ENCODE measurements around the gene GRIN2D. TPM values are rescaled to one million over a fixed set of nuclear protein-coding genes. Genes with fewer than 3 reads are reported as not detected.

Gene GRIN2D
- polyA plus RNA-seq, 1 of the 3 experiments (the other 2 are of a cell fraction), result 0.92 TPM

GRCh38 chr19:48386981-48387380 lies 6.5 kb upstream of the GRIN2D start (continued):
- TF ChIP-seq REST (IDR thresholded peaks at IDR 0.05; ENCODE audit: low read depth, low read length), result no peak
- no peak for TF ChIP-seq SMC3 (IDR thresholded peaks at IDR 0.05; ENCODE audit: low read depth, low read length)
- no peak for TF ChIP-seq IRF3 (IDR thresholded peaks at IDR 0.05; ENCODE audit: low read depth, low read length)

- peaks cover 19% of the 10 kb centered on the region for H3F3A ChIP-seq (replicated peaks; ENCODE audit: insufficient read depth)
- ChIA-PET CTCF (interaction anchor here (0.6 to 2.7 kb wide), 34 partner anchors 9 to 220 kb away, joined by 3 to 41 read pairs (median 5); partner anchors contain the start of genes GRWD1, SYNGR4 and TMEM143), POLR2A (interaction anchor here (0.5 to 2.0 kb wide), 3 partner anchors 18 to 874 kb away, joined by 3 to 11 read pairs (median 4); partner anchors contain the start of genes SYNGR4 and TMEM143)
- peak overlapping the region; percentile 70 to 100 for H3K4me3 ChIP-seq (ENCODE audit: low read depth in 2 of 2, low read length in 1 of 2)
- DNase-seq, result peak; percentile 84
- peaks cover 54% of the 10 kb centered on the region for H3K79me2 ChIP-seq (ENCODE audit: insufficient read depth)
- no peaks in the 10 kb centered on the region for H3K9me2 ChIP-seq
- no peaks in the 10 kb centered on the region for H3K27me3 ChIP-seq (ENCODE audit: insufficient read depth)
- H3K9ac ChIP-seq, result peak overlapping the region; percentile 100
- H3K4me1 ChIP-seq (ENCODE audit: control insufficient read depth in 1 of 2, insufficient read depth in 2 of 2, low read depth in 1 of 2, low read length in 1 of 2), result peaks cover 0 to 24% of the 10 kb centered on the region in 2 experiments; a peak in 2 of 4 replicates
- no peaks in the 10 kb centered on the region for H3K9me3 ChIP-seq
- no peaks in the 10 kb centered on the region for H4K20me1 ChIP-seq (ENCODE audit: insufficient read depth)
- H3K36me3 ChIP-seq (replicated peaks in 1 of 2; ENCODE audit: control insufficient read depth in 1 of 2, insufficient read depth in 2 of 2, low read length in 1 of 2), result peaks cover 16 to 36% of the 10 kb centered on the region in 2 experiments
- WGBS (ENCODE audit: low lambda C conversion rate), result 3% methylated on average over 6 of the region's 24 CpGs
- H3K4me2 ChIP-seq, result peak overlapping the region; percentile 98
- H2AFZ ChIP-seq (ENCODE audit: low read depth), result peak overlapping the region; percentile 88; the same call in 1 of the 2 replicates
- TF ChIP-seq PBX3 (IDR thresholded peaks at IDR 0.05) (0 out of 2 replicates have a peak, but pooled peaks have one; percentile 1), CTCF (IDR thresholded peaks at IDR 0.05) (peak; percentile 52), YY1 (IDR thresholded peaks at IDR 0.05; ENCODE audit: low read depth) (no peak; the same call in 1 of the 2 replicates), GABPA (IDR thresholded peaks at IDR 0.05; ENCODE audit: low read depth) (peak; percentile 45), SIN3A (IDR thresholded peaks at IDR 0.05; ENCODE audit: borderline replicate concordance, low read depth, low read length) (peak; percentile 21; the same call in 1 of the 2 replicates), RAD21 (IDR thresholded peaks at IDR 0.05; ENCODE audit: low read length) (peak; percentile 37), REST (IDR thresholded peaks at IDR 0.05; ENCODE audit: low read depth, low read length) (0 out of 2 replicates have a peak, but pooled peaks have one; percentile 6), MXI1 (IDR thresholded peaks at IDR 0.05; ENCODE audit: low read depth, low read length) (peak; percentile 42), TAF1 (IDR thresholded peaks at IDR 0.05; ENCODE audit: borderline replicate concordance, low read depth, low read length) (peak; percentile 33; the same call in 1 of the 2 replicates), RFX5 (IDR thresholded peaks at IDR 0.05; ENCODE audit: low read length) (no peak)
- H3K27ac ChIP-seq (ENCODE audit: low read depth in 2 of 2, low read length in 1 of 2), result peak overlapping the region; percentile 80 to 89
Observed at GRCh38 chr19:48390188-48391099, 3.0 kb upstream of the GRIN2D start.
